Glutamatergic neuron (in vitro differentiated cells): ENCODE results near the gene ZNRF3. TPM values are rescaled to one million over a fixed set of nuclear protein-coding genes. Genes with fewer than 3 reads are reported as not detected.

Source experiments
- DNase-seq: peaks from one replicate; pipeline ENCODE4 v3.0.0; 2022
- H3K27ac Mint-ChIP-seq: one replicate; pipeline ENCODE4 v1.8.0; 2020; ENCODE audit warnings: mild to moderate bottlenecking, mixed read lengths, inconsistent platforms; ENCODE audit not compliant: unreplicated experiment
- H3K27me3 Mint-ChIP-seq: one replicate; pipeline ENCODE4 v1.8.0; 2020; ENCODE audit warnings: mild to moderate bottlenecking, moderate library complexity, mixed read lengths, inconsistent platforms; ENCODE audit not compliant: unreplicated experiment
- H3K36me3 Mint-ChIP-seq: one replicate; pipeline ENCODE4 v1.8.0; 2020; ENCODE audit warnings: mild to moderate bottlenecking, mixed read lengths, inconsistent platforms; ENCODE audit not compliant: unreplicated experiment
- H3K4me1 Mint-ChIP-seq: one replicate; pipeline ENCODE4 v1.8.0; 2020; ENCODE audit warnings: mild to moderate bottlenecking, low read depth, mixed read lengths, inconsistent platforms; ENCODE audit not compliant: unreplicated experiment
- H3K4me3 Mint-ChIP-seq: one replicate; pipeline ENCODE4 v1.8.0; 2020; ENCODE audit warnings: mild to moderate bottlenecking, mixed read lengths, inconsistent platforms; ENCODE audit not compliant: unreplicated experiment
- H3K9me3 Mint-ChIP-seq: one replicate; pipeline ENCODE4 v1.8.0; 2020; ENCODE audit warnings: mild to moderate bottlenecking, moderate library complexity, mixed read lengths, inconsistent platforms; ENCODE audit not compliant: unreplicated experiment
- total RNA-seq: library from RNA; stranded (reverse); fragmentation: NEBNext Ultra II Directional; extraction: Animal tissue kit (Norgen Biotek cat#: 25700); gene quantifications from one replicate; pipeline ENCODE4 v1.2.1, GENCODE V29; 2021; ENCODE audit not compliant: unreplicated experiment
- TF ChIP-seq, protein P1 (sequence below): fragments of 200-600 bp; sonication (generic); IDR thresholded peaks from one replicate; pipeline ENCODE4 v1.5.0; 2021; ENCODE audit not compliant: partially characterized antibody, unreplicated experiment

Gene ZNRF3
- total RNA-seq, 1 donor from 2014 or later, result 8.3 TPM

DNA sequence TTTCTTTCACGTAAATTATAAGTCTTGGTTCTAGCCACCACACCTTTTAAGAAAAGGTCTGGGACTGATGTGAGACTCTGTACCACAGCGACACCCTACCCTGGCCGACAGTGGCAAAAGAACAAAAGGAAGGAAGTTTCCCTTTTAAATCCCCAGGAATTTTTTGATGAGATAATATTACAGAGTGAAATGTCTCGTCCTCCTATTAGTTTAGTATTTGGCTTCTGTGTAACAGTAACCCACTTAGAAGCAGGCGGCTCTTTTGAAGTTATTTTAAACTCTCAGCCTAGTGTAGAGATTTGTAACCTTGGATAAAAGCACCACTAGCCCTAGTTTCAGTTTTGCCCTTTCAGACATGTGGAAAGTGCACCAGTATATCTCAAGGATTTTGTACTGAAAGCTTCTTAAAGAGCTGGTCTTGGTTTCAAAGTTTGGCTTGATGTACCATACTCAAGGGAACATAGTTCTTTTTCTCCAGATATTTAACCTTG is 94.2 kb downstream of the ZNRF3 start:
- TF ChIP-seq, protein P1, sequence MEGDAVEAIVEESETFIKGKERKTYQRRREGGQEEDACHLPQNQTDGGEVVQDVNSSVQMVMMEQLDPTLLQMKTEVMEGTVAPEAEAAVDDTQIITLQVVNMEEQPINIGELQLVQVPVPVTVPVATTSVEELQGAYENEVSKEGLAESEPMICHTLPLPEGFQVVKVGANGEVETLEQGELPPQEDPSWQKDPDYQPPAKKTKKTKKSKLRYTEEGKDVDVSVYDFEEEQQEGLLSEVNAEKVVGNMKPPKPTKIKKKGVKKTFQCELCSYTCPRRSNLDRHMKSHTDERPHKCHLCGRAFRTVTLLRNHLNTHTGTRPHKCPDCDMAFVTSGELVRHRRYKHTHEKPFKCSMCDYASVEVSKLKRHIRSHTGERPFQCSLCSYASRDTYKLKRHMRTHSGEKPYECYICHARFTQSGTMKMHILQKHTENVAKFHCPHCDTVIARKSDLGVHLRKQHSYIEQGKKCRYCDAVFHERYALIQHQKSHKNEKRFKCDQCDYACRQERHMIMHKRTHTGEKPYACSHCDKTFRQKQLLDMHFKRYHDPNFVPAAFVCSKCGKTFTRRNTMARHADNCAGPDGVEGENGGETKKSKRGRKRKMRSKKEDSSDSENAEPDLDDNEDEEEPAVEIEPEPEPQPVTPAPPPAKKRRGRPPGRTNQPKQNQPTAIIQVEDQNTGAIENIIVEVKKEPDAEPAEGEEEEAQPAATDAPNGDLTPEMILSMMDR, result no peak
- no peaks in the 10 kb centered on the region for H3K27me3 Mint-ChIP-seq
- no peak overlapping the region for H3K27ac Mint-ChIP-seq
- peaks cover 22% of the 10 kb centered on the region for H3K4me1 Mint-ChIP-seq
- H3K36me3 Mint-ChIP-seq, result no peaks in the 10 kb centered on the region
- no peak for DNase-seq
- no peak overlapping the region for H3K4me3 Mint-ChIP-seq
- H3K9me3 Mint-ChIP-seq, result no peaks in the 10 kb centered on the region

- no peak overlapping the region for H3K4me3 Mint-ChIP-seq
- H3K4me1 Mint-ChIP-seq, result peaks cover 28% of the 10 kb centered on the region
- no peak overlapping the region for H3K27ac Mint-ChIP-seq
- no peaks in the 10 kb centered on the region for H3K27me3 Mint-ChIP-seq
- TF ChIP-seq, protein P1, result no peak
- no peaks in the 10 kb centered on the region for H3K36me3 Mint-ChIP-seq
- H3K9me3 Mint-ChIP-seq, result no peaks in the 10 kb centered on the region
- DNase-seq, result no peak
Observed at GRCh38 chr22:28978158-28978557, 94.8 kb downstream of the ZNRF3 start.

- no peak for DNase-seq
- Mint-ChIP-seq H3K9me3 (no peaks in the 10 kb centered on the region), H3K36me3 (no peaks in the 10 kb centered on the region), H3K27ac (no peak overlapping the region), H3K4me1 (peaks cover 32% of the 10 kb centered on the region), H3K4me3 (no peak overlapping the region), H3K27me3 (no peaks in the 10 kb centered on the region)
- TF ChIP-seq, protein P1, result no peak
Observed at GRCh38 chr22:28978863-28979796, 95.8 kb downstream of the ZNRF3 start.

- DNase-seq, result no peak
- Mint-ChIP-seq H3K9me3 (no peaks in the 10 kb centered on the region), H3K27me3 (peaks cover 3% of the 10 kb centered on the region), H3K27ac (no peak overlapping the region), H3K36me3 (peaks cover 4% of the 10 kb centered on the region), H3K4me3 (no peak overlapping the region), H3K4me1 (peaks cover 32% of the 10 kb centered on the region)
- TF ChIP-seq, protein P1, result no peak
Observed at GRCh38 chr22:28980326-28980725, 97.0 kb downstream of the ZNRF3 start.
